GM12801 (cell line): ENCODE data around the gene GNA15.

ENCODE experiments used
- CTCF ChIP-seq: IDR thresholded peaks from one replicate; pipeline ENCODE4 v1.5.1; 2011; ENCODE audit warnings: control low read depth; ENCODE audit not compliant: insufficient read length; ENCODE audit errors: extremely low read depth

Gene GNA15

DNA sequence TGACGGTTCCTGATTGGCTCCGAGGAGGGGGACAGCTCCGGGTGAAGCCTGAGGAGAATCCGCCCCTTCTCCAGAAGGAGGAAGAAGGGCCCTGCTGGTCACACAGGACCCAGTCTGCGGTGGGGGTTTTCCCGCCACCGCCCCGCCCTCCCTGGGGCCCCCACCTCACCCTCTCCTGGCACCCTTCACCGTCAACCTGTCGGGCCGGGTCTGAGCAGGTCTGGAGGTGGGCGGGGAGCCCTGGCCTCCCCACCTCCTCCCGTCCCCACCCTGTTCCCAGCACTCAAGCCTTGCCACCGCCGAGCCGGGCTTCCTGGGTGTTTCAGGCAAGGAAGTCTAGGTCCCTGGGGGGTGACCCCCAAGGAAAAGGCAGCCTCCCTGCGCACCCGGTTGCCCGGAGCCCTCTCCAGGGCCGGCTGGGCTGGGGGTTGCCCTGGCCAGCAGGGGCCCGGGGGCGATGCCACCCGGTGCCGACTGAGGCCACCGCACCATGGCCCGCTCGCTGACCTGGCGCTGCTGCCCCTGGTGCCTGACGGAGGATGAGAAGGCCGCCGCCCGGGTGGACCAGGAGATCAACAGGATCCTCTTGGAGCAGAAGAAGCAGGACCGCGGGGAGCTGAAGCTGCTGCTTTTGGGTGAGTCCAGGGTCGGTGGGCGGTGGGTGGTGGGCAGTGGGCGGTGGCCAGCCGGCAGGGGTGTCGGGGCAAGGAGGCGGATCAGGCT lies at the start of gene GNA15:
TSS of gene GNA15 (plus strand) at position 73 of the 723 bp plus-strand sequence. CDS start at position 491, 418 bp downstream.
- no peak for TF ChIP-seq CTCF

DNA sequence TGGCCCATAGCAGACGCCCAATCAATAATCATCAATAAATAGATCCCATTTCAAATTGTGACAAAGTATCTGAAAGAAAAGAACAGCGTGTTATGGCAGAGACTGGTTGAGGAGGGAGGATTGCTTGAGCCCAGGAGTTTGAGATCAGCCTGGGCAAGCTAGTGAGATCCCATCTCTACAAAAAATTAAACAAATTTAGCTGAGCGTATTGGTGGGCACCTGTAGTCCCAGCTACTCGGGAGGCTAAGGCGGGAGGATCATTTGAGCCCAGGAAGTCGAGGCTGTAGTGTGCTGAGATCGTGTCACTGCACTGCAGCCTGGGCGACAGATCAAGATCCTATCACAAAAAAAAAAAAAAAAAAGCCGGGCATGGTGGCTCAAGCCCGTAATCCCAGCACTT lies 48.1 kb upstream of the GNA15 start:
- TF ChIP-seq CTCF, result no peak

GRCh38 chr19:3094601-3095440 lies 41.0 kb upstream of the GNA15 start:
- no peak for TF ChIP-seq CTCF

GRCh38 chr19:3095441-3096191 lies 40.2 kb upstream of the GNA15 start:
- TF ChIP-seq CTCF, result no peak

DNA sequence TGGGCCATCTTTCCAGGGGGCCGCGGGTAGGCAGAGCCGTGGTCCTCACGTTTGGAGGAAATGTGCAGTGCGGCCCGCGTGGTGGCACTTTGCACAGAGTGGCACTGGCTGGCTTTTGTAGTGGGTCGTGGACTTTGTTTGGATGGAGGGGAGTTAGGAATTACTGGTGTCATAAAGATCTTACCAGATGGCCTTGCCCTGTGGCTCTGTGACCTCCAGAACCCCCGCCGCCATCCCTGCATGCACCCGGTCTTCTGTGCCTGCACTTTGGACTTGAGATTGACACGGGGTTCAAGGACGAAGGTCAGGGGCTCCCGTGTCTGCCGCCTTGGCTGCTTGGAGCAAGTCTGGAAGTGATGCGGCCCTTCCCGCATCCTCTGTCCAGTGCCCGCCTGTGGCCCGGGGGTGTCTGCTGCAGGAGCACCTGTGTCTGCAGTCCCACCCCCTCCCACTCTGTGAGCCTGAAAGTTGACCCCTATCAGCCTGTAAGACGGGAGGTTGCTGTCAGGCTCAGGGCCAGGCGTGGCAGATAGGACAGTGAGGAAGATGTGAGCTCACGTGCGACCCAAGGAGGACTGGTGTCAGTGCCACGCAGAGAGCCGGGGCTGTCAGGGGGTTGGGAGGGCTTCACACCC lies 39.4 kb upstream of the GNA15 start:
- TF ChIP-seq CTCF, result no peak

DNA sequence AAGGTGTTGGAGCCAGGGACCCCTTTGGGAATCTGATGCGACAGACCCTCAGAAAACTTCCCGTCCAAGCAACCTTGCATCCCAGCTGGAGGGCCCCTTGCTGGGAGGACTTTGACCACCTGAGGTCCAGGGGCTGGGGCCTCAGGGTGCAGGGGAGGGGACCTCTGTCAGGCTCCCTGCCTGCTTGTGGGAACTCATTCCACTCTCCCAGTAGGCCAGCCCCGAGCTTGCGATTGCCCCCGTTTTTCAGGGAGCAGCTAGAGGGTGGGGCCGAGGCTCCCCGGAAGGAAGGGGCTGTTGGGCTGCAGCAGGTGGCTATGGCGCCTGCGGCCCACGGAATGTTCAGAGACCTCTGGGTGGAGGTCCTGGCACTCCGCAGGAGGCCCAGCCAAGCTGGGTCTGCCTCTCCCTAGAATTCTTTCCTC lies 38.9 kb upstream of the GNA15 start:
- no peak for TF ChIP-seq CTCF
